GM21528 (cell line): ENCODE measurements around the gene POC1A.

Experiments used
- ATAC-seq: cut with Tn5 transposase; IDR thresholded peaks from one replicate; pipeline ENCODE4 v1.9.1; 2021; ENCODE audit warnings: mild to moderate bottlenecking, moderate library complexity; ENCODE audit not compliant: unreplicated experiment, low FRiP score

The POC1A gene

GRCh38 chr3:52108302-52109232, 45.7 kb downstream of the POC1A start:
- ATAC-seq = no peak

DNA sequence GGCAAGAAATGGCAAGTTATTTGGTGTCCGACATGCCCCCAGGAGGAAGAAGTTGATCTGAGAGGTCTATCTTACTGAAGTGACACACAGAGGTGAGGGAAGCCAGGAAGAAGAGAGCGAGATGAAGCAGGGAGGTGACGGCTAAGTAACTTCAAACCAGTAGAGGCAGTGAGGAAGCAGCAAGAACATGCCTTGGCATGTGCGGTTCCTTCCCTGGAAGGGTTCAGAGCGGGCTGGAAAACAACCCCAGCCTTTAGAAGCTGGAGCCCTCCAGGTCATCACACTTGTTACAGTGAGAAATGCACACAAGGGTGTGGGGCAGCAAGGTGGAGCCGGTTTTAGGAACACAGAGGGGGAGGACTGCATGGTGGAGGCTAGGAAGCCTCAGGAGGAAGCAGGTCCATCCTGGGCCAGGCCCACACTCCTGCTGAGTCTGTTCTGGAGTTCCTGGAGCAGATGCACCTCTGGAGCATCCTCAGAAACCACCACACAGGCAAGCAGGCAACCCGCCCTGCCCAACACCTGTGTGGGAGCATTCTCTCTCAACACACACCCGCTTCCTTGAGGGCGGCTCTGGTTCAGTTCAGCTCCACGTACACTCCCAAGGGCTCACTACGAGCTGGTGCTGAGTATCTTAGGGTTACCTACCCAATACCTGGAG, 47.1 kb downstream of the POC1A start:
- ATAC-seq = no peak

DNA sequence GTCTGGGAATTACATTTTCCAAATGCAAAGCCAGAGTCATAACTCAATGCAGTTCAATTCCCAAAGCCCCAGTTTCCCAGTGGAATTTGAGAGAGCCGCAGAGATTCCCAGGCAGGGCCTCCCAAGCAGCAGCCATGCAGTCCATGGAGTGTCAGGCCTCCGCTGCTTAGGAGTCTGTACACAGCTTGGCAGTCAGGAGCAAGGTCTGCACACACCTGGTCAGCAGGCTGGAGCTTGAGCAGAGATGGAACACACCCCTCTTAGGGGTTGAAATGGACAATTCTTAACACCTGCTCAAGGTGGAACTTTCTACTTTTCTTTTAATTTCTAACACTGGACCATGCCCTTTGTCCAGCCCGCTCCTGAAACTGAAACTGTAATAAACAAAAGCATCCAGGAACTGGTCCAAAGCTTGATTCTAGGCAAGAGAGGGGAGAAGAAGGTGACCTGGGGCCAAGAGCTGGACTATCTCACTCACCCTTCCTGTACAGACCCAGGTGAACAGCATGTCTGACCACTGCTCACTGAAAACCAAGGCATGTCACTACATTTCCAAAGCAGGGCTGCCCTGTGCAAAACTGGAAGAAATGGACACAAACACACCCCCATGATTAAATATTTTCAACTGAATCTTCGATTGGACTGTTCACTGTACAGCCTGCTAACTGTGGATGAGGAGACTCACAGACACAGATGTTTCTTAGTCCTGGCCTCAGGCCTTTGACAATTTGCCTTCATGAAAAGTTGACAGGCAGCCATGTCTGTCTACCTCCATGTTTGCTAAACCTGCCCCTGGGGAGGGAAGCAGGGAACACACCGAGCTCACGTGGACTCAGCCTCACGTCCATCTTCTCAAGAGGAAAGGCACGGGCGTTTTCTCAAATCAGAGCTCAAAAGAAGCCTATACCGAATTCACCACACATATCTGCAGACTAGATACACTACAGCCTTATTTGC, 49.3 kb downstream of the POC1A start:
- no peak for ATAC-seq

DNA sequence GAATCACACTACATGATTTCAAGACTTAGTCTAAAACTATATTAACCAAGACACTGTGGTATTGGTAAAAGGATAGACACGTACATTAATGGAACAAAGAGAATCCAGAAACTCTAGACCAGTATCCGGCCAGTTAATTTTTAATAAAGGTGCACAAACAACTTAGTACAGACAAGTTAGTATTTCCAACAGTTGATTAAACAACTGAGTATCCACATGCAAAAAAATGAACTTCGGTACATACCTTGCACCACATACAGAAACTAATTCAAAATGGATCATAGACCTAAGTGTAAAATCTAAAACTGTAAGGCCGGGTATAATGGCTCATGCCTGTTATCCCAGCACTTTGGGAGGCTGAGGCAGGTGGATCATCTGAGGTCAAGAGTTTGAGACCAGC, 51.3 kb downstream of the POC1A start:
- ATAC-seq = no peak

DNA sequence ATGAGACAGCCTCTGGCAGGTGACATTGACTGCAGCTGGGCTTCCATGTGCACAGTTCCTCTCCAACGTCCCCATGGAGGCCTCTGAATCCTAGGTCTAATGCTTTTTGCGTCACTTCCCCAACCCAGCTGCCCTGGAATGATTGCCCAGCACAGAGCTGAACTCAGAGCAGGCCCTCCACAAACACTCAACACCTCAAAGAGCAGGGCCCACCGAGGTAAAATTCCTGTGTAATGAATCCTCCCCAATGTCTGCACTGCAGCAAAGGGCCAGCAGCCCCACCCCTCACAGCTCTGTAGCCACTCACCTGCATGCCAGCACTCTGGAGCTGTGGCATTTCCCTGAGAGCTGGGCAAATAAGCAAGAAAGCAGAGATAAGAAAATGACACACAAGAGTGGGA, 55.2 kb downstream of the POC1A start:
- ATAC-seq = no peak

- no peak for ATAC-seq
Measured at GRCh38 chr3:52097851-52098507, 56.2 kb downstream of the POC1A start.

DNA sequence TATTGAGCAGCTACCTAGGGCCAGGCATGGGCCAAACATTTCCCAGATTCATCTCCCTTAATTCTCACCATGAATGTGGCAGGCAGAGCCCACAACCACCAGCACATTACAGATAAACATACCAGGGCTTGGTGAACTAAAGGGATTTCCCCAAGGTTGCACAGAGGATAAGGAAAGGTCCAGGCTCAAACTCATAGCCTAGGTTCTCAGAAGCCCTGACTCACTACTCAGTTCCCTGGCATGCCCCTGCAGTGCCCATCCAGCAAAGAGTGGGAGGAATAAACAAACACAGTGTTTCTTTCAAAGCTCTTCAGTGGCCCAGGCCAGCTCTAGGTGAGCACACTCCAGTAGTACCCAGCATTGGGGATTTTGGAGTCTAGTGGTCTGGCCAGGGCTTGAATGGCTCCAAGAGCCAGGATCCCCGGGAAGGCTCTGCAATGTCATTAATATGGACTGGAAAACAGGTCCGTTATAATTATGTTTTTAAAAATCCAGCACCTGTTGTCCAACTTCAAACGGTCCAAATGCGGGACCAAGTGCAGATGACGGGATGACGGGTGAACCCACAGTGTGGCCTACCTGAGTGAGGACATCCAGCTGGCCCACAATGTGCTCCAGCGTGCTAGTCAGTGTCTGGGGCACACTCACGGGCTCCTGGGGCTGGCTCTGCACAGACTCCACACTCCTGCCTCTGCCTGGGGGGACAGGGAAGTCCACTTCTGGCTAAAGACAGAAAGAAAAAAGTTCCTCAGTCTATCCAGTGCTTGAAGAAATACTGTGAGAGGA, 58.0 kb downstream of the POC1A start:
- no peak for ATAC-seq

DNA sequence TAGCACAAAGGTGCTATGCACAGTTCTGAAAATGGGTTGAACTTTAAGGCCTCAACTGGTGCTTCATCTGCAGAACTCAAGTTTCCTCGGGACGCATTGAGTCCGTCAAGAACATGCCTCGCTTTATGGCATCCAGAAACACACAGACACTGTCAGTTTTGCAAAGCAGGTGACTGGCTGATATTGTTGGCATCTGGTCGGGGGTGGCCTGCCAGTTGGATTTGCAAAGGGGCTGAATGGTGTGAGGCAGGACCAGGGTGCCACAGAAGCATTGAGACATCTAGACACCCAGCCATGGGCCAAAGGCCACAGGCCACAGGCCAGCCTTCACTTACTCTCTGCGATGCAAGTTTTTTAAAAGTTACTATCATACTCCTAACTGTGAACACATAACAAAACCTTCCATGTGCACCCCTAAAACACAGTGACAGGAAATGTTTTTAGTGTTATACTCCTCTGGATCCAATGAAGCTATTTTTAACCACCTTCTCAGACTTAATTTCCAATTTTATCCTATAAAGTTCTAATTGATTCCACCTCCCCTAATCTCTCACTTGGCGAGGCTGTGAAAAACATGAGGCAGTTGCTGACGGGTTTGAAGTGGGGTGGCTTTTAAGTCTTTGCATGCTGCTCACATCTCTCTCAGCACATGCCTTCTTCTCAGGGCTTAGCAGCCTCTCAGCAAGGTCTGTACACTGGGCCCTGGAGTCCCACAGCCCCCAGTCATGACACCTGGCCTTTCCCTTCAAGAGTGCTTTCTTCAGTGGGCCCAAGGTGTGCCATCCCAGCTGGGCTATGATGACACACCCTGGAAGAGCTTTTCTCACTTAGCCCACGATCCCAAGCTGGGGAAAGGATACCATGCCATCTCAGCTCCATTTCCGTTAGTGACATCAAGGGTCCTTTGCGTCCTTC, 59.4 kb downstream of the POC1A start:
- no peak for ATAC-seq

GRCh38 chr3:52093756-52094545, 60.3 kb downstream of the POC1A start:
- no peak for ATAC-seq

GRCh38 chr3:52092891-52093290, 61.3 kb downstream of the POC1A start:
- no peak for ATAC-seq

GRCh38 chr3:52092271-52092660, 62.0 kb downstream of the POC1A start:
- ATAC-seq = no peak

DNA sequence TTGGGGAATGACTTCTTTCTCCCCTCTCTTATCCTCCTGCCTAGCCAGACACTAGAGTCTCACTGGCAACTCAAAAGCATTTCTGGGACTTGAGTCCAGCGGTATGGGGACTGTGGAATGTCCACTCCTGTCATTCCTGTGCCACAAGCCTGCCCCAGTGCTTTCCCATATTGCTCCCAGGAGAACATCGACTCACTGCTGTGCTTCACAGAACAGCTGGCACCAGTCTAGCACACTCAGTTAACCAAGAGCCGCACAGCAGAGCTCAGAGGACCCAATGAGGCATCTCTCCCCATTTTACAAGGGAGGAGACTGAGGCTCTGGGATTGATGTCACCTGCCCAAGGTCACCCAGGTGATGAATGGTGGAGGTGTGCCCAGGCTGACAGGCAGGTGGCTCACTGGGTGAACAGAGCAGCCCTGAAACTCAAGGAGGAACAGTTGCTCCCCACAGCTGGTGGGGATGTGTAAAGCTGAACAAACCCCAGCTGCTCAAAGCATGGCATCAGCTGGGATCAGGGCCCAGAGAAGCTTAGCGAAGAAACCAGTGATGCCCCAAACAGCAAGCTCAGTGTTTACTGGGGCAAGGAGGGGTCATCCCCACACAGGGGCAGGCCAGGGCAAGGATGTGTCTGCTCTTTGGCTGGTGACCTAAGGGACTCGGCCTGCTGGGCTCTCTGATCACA, 62.5 kb downstream of the POC1A start:
- ATAC-seq = no peak

GRCh38 chr3:52090933-52091468, 63.2 kb downstream of the POC1A start:
- no peak for ATAC-seq

DNA sequence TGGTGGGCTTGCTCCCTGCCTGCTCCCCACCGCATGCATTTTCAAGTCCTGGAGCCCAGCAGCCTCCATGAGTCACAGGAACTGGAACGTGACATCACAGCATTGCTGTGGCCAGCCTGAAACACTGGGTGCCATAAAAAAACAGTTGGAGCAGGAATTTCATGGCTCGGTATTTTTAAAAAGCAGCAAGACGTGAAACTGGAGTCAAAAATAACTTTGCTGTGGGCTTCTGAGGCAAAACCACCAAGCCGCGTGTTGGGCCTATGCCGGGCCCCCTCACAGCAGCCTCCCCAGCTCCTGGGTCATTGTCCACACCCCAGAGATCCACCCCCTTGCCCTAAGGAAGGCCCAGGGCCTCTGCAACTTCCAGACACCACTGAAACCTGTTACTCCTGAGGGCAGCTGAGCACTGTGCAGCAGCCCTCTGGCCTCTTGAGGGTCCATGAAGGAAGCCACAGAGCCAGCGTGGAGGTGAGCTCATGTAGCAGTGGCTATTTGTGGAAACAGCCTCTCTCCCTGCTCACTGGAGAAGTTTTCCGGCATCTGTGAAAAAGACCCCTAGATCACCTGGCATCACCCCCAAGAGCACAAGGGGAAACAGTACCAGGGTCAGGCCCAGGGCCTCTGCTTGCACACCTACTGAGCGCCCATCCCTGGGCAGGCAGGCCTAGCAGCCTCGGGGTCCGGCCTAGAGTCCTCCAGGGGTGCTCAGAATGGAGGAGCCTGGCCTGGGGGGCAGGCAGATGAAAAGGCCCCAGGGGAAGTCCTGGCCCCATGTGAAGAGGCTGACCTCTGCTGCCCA, 63.9 kb downstream of the POC1A start:
- ATAC-seq = no peak

DNA sequence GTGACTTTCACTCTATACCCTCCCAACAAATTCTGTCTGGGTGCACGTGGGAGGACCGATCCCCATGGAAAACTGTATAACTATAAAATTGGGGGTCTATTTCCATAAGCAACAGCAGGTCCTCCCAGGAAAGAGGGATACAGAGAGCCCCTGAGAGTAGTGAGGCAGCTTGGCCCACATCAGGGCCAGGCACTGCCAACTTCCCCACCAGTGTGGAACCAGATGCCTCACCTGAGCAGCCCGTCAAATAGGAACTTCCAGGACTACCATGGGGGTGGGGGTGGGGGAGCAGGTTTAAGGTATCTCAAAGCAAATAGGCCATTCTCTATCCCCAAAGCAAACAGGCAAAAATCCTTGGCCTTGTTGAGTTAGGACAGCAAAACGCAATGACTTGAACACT, 64.5 kb downstream of the POC1A start:
- ATAC-seq = no peak
